GM10248 (cell line): ENCODE data around the gene NAA60.

Experiments
- CTCF ChIA-PET: fragments of 300-600 bp; sonication (Branson Sonifier 250); formaldehyde crosslinking; extraction: SDS; loops from one replicate; lab custom pipeline; 2021; ENCODE audit warnings: antibody characterized with exemption; lab: Yijun Ruan, JAX
- POLR2A ChIA-PET: fragments of 350-650 bp; sonication (Branson Sonifier 250); formaldehyde crosslinking; extraction: SDS; loops from one replicate; lab custom pipeline; 2020; ENCODE audit warnings: antibody characterized with exemption; lab: Yijun Ruan, JAX
- DNase-seq: peaks from one replicate; pipeline ENCODE4 v3.0.0; 2012; ENCODE audit errors: extremely low spot score
- CTCF ChIP-seq: IDR thresholded peaks from 2 replicates; pipeline ENCODE4 v1.5.1; 2012; ENCODE audit warnings: mild to moderate bottlenecking, low read depth; ENCODE audit errors: extremely low read depth, missing control alignments, control extremely low read depth

Gene NAA60

GRCh38 chr16:3503523-3503922 is 60.0 kb downstream of the NAA60 start:
- ChIA-PET CTCF (no interaction called here), POLR2A (no interaction called here)
- TF ChIP-seq CTCF: no peak
- no peak for DNase-seq

GRCh38 chr16:3508736-3509135 is 65.3 kb downstream of the NAA60 start:
- POLR2A ChIA-PET: no interaction called here
- CTCF ChIA-PET: interaction anchor here (1.1 to 1.3 kb wide), 2 partner anchors 8 to 10 kb away, joined by 3 to 5 read pairs; partner anchors contain the start of gene CLUAP1
- TF ChIP-seq CTCF: no peak
- DNase-seq: no peak

GRCh38 chr16:3509470-3509928 is 66.0 kb downstream of the NAA60 start:
- no peak for TF ChIP-seq CTCF
- ChIA-PET CTCF (interaction anchor here (1.3 to 4.6 kb wide), 2 partner anchors 9 to 17 kb away, joined by 5 to 15 read pairs; partner anchors contain the start of gene CLUAP1), POLR2A (no interaction called here)
- no peak for DNase-seq

DNA sequence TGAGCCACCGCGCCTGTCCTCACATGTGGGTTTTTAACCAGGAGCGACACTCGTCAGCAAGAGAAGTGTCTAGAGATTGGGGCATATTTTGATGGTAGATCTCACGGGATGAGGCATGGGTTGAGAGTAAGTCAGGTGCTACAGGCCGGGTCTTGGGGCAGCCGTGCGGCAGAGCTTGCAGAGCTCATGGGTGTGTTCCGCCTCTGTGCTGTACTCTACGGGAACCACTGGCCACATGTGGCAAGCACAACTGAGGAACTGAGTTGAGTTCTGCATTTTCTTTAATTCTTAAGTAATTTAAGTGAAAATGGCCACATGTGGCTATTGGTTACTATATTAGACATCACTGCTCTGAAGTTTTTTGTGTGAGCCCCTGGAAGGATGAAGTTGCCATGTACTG is 66.9 kb downstream of the NAA60 start:
- ChIA-PET POLR2A (no interaction called here), CTCF (interaction anchor here (4.6 kb wide), 1 partner anchor 16 kb away, joined by 15 read pairs; no protein-coding TSS in a partner anchor)
- no peak for TF ChIP-seq CTCF
- DNase-seq: no peak

DNA sequence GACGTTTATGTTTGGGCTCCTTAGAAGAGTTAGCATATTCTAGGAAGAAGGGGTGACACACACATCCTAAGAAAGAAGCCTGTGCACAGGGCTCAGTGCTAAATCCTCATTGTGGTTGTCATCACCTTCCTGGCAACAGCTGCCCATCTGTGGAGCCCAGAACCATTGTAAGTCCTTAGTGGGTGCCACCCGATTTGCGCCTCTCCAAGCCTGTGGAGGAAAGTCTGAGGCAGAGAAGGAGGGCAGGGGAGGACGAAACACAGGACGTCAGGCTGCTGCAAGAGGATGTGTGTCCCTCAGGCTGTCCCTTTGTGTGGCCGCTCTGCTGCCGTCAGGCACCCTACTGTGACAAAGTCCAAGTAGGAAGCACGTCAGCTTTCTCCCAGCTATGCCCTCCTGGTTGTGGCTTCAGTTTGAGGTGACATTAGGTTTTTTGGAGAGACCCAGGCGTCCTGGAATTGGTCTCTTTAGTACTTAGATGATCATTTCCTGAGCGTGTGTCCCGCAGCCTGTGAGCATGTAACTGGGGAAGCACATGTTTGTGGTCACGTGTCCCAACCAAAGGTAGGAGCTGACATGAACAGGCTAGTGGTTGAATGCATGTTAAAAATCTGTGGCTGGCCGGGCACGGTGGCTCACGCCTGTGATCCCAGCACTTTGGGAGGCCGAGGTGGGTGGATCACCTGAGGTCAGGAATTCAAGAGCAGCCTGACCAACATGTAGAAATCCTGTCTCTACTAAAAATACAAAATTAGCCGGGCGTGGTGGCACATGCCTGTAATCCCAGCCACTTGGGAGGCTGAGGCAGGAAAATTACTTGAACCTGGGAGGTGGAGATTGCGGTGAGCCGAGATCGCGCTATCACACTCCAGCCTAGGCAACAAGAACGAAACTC is 68.1 kb downstream of the NAA60 start:
- POLR2A ChIA-PET: interaction anchor here (0.7 kb wide), 1 partner anchor 361 kb away, joined by 3 read pairs; no protein-coding TSS in a partner anchor

More for the DNA sequence above, 68.1 kb downstream of the NAA60 start:
- TF ChIP-seq CTCF: no peak
- no peak for DNase-seq
- CTCF ChIA-PET: interaction anchor here (2.7 to 4.6 kb wide), 2 partner anchors 11 to 15 kb away, joined by 10 to 15 read pairs; partner anchors contain the start of gene CLUAP1
